ENCODE measurements around the gene ITPKB.

ITPKB gene

GRCh38 chr1:226671277-226671676, 67.8 kb downstream of the ITPKB start:
- no peak overlapping the region for H3K27ac ChIP-seq (ENCODE audit: low read length)

GRCh38 chr1:226670073-226670472, 69.0 kb downstream of the ITPKB start:
- no peaks in the 10 kb centered on the region for H3K27me3 ChIP-seq (ENCODE audit: insufficient read depth, low read length, poor library complexity)
- peaks cover 23% of the 10 kb centered on the region for H4K20me1 ChIP-seq (ENCODE audit: insufficient read depth, low read length)
- H3K4me1 ChIP-seq (ENCODE audit: insufficient read depth, low read length) = peaks cover 14% of the 10 kb centered on the region
- DNase-seq (no peak), ATAC-seq (ENCODE audit: insufficient read depth, low read depth) (no peak)
- peaks cover 13% of the 10 kb centered on the region for H3K36me3 ChIP-seq (ENCODE audit: insufficient read depth, low read length)
- TF ChIP-seq EZH2 (IDR thresholded peaks at IDR 0.05; ENCODE audit: borderline replicate concordance, low read depth, low read length, severe bottlenecking) (no peak), CTCF (IDR thresholded peaks at IDR 0.05; ENCODE audit: borderline replicate concordance, extremely low read depth, low read length, poor library complexity, severe bottlenecking) (no peak)
- H2AFZ ChIP-seq (ENCODE audit: low read depth, low read length) = no peak overlapping the region
- no peaks in the 10 kb centered on the region for H3K9me3 ChIP-seq (ENCODE audit: insufficient read depth, low read length, severe bottlenecking)
- H3K79me2 ChIP-seq (ENCODE audit: insufficient read depth, low read length) = peaks cover 74% of the 10 kb centered on the region
- no peak overlapping the region for H3K27ac ChIP-seq (ENCODE audit: low read length)
- H3K9ac ChIP-seq (ENCODE audit: low read depth, low read length) = no peak overlapping the region
- H3K4me2 ChIP-seq (ENCODE audit: insufficient read depth, low read length) = no peak overlapping the region
- no peak overlapping the region for H3K4me3 ChIP-seq (ENCODE audit: low read depth in 1 of 2, low read length in 2 of 2)

More at GRCh38 chr1:226671277-226671676, 67.8 kb downstream of the ITPKB start:
- peaks cover 11% of the 10 kb centered on the region for H4K20me1 ChIP-seq (ENCODE audit: insufficient read depth, low read length)
- peaks cover 10% of the 10 kb centered on the region for H3K36me3 ChIP-seq (ENCODE audit: insufficient read depth, low read length)
- TF ChIP-seq EZH2 (IDR thresholded peaks at IDR 0.05; ENCODE audit: borderline replicate concordance, low read depth, low read length, severe bottlenecking) (no peak), CTCF (IDR thresholded peaks at IDR 0.05; ENCODE audit: borderline replicate concordance, extremely low read depth, low read length, poor library complexity, severe bottlenecking) (no peak)
- no peaks in the 10 kb centered on the region for H3K27me3 ChIP-seq (ENCODE audit: insufficient read depth, low read length, poor library complexity)
- H3K4me1 ChIP-seq (ENCODE audit: insufficient read depth, low read length) = peaks cover 26% of the 10 kb centered on the region
- no peak overlapping the region for H2AFZ ChIP-seq (ENCODE audit: low read depth, low read length)
- no peak for DNase-seq
- H3K79me2 ChIP-seq (ENCODE audit: insufficient read depth, low read length) = peaks cover 68% of the 10 kb centered on the region
- H3K4me2 ChIP-seq (ENCODE audit: insufficient read depth, low read length) = no peak overlapping the region
- H3K9ac ChIP-seq (ENCODE audit: low read depth, low read length) = no peak overlapping the region
- H3K9me3 ChIP-seq (ENCODE audit: insufficient read depth, low read length, severe bottlenecking) = no peaks in the 10 kb centered on the region
- ATAC-seq (ENCODE audit: insufficient read depth, low read depth) = no peak
- H3K4me3 ChIP-seq (ENCODE audit: low read depth in 1 of 2, low read length in 2 of 2) = no peak overlapping the region

DNA sequence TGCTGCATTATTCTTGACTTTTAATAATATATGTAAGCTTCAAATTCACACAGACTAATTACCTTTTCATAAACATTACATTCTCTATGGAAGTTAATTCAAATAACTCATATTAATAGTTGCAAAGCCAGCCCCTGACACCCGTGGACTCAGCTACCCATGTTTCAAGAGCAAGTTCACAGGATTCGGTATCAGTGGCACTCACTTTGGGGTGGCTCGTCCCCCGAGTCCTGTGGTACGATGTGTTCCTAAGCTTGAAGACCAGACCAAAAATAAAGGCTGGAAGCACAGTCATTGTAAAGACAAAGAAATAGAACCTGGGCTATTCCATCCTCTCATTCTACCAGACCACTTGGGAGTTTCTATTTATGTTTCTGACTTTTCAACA, 70.9 kb downstream of the ITPKB start:
- ATAC-seq (ENCODE audit: insufficient read depth, low read depth) = no peak
- H2AFZ ChIP-seq (ENCODE audit: low read depth, low read length) = no peak overlapping the region
- no peak for TF ChIP-seq CTCF (IDR thresholded peaks at IDR 0.05; ENCODE audit: borderline replicate concordance, extremely low read depth, low read length, poor library complexity, severe bottlenecking)
- TF ChIP-seq EZH2 (IDR thresholded peaks at IDR 0.05; ENCODE audit: borderline replicate concordance, low read depth, low read length, severe bottlenecking) = no peak
- H3K4me2 ChIP-seq (ENCODE audit: insufficient read depth, low read length) = no peak overlapping the region
- H3K79me2 ChIP-seq (ENCODE audit: insufficient read depth, low read length) = peaks cover 79% of the 10 kb centered on the region
- H3K27me3 ChIP-seq (ENCODE audit: insufficient read depth, low read length, poor library complexity) = no peaks in the 10 kb centered on the region
- H4K20me1 ChIP-seq (ENCODE audit: insufficient read depth, low read length) = peaks cover 36% of the 10 kb centered on the region
- no peak overlapping the region for H3K9ac ChIP-seq (ENCODE audit: low read depth, low read length)
- H3K27ac ChIP-seq (ENCODE audit: low read length) = no peak overlapping the region
- DNase-seq = no peak
- H3K9me3 ChIP-seq (ENCODE audit: insufficient read depth, low read length, severe bottlenecking) = no peaks in the 10 kb centered on the region
- no peak overlapping the region for H3K4me3 ChIP-seq (ENCODE audit: low read depth in 1 of 2, low read length in 2 of 2)
- no peaks in the 10 kb centered on the region for H3K4me1 ChIP-seq (ENCODE audit: insufficient read depth, low read length)
- peaks cover 13% of the 10 kb centered on the region for H3K36me3 ChIP-seq (ENCODE audit: insufficient read depth, low read length)

DNA sequence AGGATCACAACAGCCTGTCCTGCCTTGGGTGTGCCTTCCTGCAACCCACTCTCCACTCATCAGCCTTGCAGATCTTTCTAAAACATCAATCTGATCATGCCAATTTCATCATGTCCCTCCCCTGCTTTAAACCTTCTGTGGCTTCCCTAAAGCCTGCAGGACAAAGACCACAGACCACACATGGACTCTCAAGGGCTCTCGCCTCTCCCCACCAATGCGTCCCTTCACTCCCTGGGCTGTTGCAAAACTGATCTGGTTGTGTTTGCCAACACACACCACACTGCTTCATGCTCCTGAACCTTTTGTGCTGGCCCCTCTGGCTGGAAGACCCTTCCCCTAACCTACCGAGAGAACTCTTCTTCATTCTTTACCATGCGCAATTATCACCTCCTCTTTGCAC, 72.4 kb downstream of the ITPKB start:
- peaks cover 43% of the 10 kb centered on the region for H4K20me1 ChIP-seq (ENCODE audit: insufficient read depth, low read length)
- no peaks in the 10 kb centered on the region for H3K27me3 ChIP-seq (ENCODE audit: insufficient read depth, low read length, poor library complexity)
- ATAC-seq (ENCODE audit: insufficient read depth, low read depth) = no peak
- H3K4me3 ChIP-seq (ENCODE audit: low read depth in 1 of 2, low read length in 2 of 2) = no peak overlapping the region
- H3K4me2 ChIP-seq (ENCODE audit: insufficient read depth, low read length) = no peak overlapping the region
- peaks cover 8% of the 10 kb centered on the region; the same call in 1 of the 2 replicates for H3K36me3 ChIP-seq (ENCODE audit: insufficient read depth, low read length)
- no peak for TF ChIP-seq EZH2 (IDR thresholded peaks at IDR 0.05; ENCODE audit: borderline replicate concordance, low read depth, low read length, severe bottlenecking)
- TF ChIP-seq CTCF (IDR thresholded peaks at IDR 0.05; ENCODE audit: borderline replicate concordance, extremely low read depth, low read length, poor library complexity, severe bottlenecking) = no peak
- H3K4me1 ChIP-seq (ENCODE audit: insufficient read depth, low read length) = no peaks in the 10 kb centered on the region
- H3K9ac ChIP-seq (ENCODE audit: low read depth, low read length) = no peak overlapping the region
- H3K9me3 ChIP-seq (ENCODE audit: insufficient read depth, low read length, severe bottlenecking) = no peaks in the 10 kb centered on the region
- H3K79me2 ChIP-seq (ENCODE audit: insufficient read depth, low read length) = peaks cover 71% of the 10 kb centered on the region
- DNase-seq = no peak
- H3K27ac ChIP-seq (ENCODE audit: low read length) = peak overlapping the region; percentile 37; the same call in 1 of the 2 replicates
- no peak overlapping the region for H2AFZ ChIP-seq (ENCODE audit: low read depth, low read length)

Data from DND-41 (cell line).